GM12874 (cell line): ENCODE measurements around the gene SPATA33.

Experiments
- TF ChIP-seq, protein P1 (sequence below): IDR thresholded peaks from 2 replicates; pipeline ENCODE4 v1.5.1; 2011; ENCODE audit warnings: low read depth, mild to moderate bottlenecking, control low read depth, low read length, moderate library complexity; ENCODE audit not compliant: insufficient read depth

The SPATA33 gene

DNA sequence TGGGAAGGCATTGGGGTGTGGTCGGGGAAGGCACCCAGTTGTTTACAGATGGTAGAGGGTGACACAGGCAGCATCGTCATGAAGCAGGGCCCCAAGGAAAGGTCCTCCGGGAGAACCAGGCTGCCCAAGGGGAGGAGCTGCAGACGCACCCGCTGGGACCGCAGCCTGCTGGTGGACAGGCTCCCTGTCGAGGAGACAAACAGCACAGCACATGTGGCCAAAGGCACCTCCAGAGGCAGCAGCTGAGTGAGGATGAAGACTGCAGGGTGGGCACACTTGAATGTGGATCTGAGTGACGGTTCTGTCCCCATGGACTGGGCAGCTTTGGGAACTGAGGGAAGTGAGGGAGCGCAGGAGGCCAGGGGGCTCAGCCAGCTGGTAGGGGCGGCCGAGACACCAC lies 12.5 kb upstream of the SPATA33 start:
- TF ChIP-seq, protein P1, sequence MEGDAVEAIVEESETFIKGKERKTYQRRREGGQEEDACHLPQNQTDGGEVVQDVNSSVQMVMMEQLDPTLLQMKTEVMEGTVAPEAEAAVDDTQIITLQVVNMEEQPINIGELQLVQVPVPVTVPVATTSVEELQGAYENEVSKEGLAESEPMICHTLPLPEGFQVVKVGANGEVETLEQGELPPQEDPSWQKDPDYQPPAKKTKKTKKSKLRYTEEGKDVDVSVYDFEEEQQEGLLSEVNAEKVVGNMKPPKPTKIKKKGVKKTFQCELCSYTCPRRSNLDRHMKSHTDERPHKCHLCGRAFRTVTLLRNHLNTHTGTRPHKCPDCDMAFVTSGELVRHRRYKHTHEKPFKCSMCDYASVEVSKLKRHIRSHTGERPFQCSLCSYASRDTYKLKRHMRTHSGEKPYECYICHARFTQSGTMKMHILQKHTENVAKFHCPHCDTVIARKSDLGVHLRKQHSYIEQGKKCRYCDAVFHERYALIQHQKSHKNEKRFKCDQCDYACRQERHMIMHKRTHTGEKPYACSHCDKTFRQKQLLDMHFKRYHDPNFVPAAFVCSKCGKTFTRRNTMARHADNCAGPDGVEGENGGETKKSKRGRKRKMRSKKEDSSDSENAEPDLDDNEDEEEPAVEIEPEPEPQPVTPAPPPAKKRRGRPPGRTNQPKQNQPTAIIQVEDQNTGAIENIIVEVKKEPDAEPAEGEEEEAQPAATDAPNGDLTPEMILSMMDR = no peak

DNA sequence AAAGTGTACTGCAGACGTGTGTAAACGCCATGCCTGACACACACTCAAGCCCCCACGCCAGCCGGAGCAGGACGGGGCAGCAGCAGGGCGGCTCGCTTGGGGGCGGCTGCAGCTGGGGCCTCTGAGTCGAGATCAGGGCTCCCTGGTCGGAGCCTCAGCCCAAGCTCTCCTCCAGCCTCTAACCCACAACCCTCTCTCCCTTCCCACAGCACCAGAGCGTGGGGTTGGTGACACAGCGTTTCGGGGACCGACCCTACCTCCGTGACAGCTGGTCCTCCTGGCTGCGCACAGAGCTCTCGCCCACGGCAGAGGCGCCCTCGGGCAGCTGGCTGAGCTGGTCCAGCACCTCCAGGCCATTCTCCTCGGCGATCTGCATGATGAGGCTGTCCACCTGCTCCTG lies 11.4 kb upstream of the SPATA33 start:
- TF ChIP-seq, protein P1 = no peak

DNA sequence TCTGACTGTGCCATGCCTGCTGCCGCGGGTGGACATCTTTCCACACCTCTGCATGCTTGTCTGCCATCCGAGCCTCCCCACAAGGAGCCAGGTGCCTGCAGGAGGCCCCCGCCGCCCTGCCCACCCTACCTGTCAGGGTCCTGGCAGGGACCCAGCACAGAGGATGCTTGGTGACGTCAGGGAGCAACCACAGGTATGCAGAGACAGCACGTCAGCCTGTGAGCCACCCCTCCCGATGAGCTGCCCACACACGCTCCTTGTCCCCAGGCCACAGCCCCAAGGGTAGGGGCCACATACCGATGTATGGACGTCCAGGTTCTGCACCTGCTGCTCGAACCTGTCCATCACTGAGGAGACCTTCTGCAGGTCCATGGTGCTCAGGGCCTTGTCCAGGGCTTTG lies 10.7 kb upstream of the SPATA33 start:
- TF ChIP-seq, protein P1 = no peak

DNA sequence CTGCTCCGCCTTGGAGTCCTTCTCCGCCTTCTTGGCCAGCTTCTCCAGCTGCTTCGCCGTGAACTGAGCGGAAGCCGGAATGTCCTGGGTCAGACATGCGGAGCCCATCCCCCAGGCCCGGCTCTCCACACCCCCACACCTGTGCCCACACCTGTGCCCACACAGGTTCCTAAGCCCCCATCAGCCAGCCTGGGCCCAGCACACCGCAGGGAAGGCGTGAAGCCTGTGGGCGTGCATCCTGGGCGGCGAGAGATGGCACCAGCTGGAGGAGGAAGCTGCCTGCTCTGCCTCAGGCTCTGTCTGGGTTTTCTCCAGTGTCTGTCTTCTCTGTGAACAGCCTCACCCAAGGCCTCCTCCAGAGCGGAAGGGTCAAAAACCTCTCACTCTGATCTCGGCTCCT lies 6.1 kb upstream of the SPATA33 start:
- TF ChIP-seq, protein P1 = no peak

DNA sequence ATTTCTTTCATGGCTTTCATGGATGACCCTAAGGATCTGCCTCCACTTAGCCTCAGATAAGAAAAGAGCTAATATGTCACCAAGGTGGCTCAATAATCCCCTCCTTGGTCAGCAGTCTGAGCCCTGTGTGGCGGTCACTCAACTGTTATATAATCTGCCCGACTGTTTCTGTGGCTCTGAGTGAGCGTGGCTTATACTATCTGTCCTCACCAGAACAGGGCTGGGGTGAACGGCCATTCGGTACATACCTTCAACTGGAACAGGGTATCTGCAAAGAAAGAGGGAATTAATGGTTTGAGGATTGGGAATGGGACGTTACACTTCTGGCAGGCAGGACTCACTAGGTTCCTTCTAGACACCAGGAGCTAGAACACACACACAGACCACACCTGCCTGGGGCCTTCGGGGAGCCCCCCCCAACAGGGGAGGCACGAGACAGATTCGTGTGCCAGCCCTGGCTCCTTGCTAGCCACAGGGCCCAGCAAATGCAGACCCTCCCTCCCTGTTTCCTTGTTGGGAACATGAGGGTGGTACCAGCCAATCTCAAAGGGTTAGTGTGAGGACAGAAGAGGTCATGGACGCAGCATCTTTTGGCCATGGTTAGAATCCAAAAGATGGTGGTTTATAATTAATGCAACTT lies 3.9 kb upstream of the SPATA33 start:
- TF ChIP-seq, protein P1 = no peak

DNA sequence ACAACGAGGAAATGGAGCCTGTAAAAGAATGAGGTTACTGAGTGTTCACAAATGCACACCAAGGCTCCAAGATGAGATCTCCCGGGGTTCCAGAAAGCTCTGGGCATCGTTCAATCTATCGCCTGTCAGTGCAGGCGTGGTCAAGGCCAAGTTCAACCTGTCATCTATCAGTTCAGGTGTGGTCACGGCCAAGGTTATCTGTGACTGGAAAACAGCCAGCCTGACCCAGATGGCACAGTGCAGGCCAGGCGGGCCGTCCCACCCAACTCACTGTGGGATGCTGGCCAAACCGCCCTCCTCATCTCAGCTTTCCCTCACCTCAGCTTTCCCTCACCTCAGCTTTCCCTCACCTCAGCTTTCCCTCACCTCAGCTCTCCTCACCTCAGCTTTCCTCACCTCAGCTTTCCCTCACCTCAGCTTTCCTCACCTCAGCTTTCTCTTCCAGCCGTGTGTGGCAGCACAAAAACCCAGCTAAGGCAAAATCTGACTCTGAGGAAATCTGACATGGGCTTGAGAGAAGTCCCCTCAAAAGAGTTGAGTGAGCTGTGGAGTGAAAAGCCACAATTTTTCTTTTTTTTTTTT lies 2.5 kb upstream of the SPATA33 start:
- TF ChIP-seq, protein P1 = no peak

DNA sequence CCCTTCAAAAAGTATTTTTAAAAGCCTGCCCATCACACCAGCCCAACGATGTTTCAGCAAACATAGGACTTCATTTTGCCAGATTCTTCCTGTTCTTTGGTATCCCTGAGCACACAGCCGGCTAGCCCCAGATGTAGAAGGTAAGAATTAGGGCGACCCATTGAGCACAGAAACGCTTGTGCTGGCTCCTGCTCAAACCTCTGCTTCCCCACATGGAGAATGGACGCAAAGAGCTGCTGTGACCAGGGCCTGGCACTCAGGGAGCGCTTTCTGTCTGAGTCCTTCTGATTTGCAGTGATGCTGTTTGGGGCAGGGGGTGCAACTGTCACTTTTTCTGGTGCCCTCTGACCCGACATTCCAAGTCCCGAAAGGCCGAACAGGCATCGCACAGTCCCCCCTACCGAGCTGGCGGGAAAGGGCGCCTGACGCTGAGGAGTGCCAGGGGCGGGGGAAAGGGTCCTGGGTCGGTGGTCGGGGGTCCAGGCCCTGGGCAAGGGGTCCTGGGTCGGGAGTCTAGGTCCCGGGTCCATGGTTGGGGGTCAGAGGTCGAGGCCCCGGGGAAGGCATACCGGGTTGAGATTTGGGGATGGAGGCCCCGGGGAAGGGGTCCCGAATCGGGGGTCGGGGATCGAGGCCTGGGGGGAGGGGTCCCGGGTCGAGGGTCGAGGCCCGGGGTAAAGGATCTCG lies 1.1 kb upstream of the SPATA33 start:
- TF ChIP-seq, protein P1 = no peak
